ENCODE data around the gene RASL11A. TPM values are rescaled to one million over a fixed set of nuclear protein-coding genes. Genes with fewer than 3 reads are reported as not detected.

The RASL11A gene
- total RNA-seq, 6 donors from 2014 or later: 11.5 to 28.4 (median 17.0) TPM

DNA sequence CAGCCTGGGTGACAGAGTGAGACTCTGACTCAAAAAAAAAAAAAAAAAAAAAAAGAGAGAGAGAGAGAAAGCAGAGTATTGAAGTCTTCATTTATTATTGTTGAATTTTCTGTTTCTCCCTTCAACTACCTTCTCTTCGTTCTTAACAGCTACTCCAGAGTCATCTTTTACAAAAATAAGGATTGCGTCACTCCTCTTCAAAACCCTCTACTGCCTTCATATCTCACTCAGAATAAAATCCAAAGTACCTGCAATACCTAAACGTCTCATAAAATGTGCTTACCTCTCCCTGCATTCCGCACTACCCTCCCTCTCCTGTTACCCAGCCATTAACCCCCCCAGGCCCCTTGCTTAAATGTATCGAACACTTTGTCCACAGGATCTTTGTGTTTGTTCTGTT, 36.7 kb upstream of the RASL11A start:
- Histone ChIP-seq H3K27ac (no peak overlapping the region), H3K9me3 (no peaks in the 10 kb centered on the region), H3K27me3 (no peaks in the 10 kb centered on the region), H3K4me3 (no peak overlapping the region), H3K36me3 (no peaks in the 10 kb centered on the region), H3K4me1 (no peaks in the 10 kb centered on the region)
- no peak for TF ChIP-seq EP300 (IDR thresholded peaks at IDR 0.05)
- no peak for TF ChIP-seq POLR2AphosphoS5 (IDR thresholded peaks at IDR 0.05)
- ATAC-seq (ENCODE audit: low FRiP score in 2 of 2) (no peak), DNase-seq (no peak)
- WGBS, 2 donors: 69 to 77% methylated on average over 5 of the region's 5 CpGs

DNA sequence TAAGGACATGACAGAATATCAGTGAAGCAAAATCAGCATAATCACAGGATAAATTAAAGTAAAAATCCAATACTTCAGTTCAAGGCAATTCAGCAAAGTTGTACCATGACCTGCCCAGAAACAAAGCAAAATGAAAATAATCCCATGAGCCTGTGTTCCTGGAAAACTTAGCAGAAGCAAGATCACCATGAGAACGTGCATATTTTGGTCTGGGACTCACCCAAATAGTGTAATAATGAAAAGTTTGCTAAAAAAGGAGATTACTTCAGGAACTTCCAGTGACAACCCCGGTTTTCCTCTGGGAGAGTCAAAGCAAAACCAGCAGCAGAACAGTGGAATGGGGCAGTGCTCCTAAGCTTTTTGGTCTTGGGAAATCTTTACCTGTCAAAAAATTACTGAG, 34.2 kb upstream of the RASL11A start:
- no peak for DNase-seq
- 64 to 65% methylated on average over 2 of the region's 2 CpGs for WGBS, 2 donors

DNA sequence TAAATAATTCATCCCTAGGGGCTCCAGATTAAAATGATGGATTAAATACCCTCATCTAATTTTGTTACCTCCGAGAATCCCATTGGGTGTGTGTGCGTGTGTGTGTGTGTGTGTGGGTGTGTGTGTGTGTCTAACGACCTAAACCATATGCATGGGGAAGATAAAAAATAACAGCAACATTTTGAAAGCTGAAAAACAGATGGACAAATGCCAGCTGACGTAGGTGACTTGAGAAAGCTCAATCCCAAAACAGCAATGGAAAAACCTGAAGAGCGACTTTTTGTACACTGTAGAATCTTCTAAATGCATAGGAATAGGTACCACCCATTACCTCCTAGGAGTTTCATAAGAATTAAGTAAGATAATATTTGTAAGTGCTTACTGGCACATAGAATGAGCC, 27.9 kb upstream of the RASL11A start:
- Histone ChIP-seq H3K4me3 (no peak overlapping the region), H3K27me3 (no peaks in the 10 kb centered on the region), H3K9me3 (no peaks in the 10 kb centered on the region), H3K4me1 (no peaks in the 10 kb centered on the region), H3K36me3 (no peaks in the 10 kb centered on the region), H3K27ac (no peak overlapping the region)
- no peak for DNase-seq
- ATAC-seq (ENCODE audit: low FRiP score in 2 of 2): no peak
- TF ChIP-seq, protein P1, sequence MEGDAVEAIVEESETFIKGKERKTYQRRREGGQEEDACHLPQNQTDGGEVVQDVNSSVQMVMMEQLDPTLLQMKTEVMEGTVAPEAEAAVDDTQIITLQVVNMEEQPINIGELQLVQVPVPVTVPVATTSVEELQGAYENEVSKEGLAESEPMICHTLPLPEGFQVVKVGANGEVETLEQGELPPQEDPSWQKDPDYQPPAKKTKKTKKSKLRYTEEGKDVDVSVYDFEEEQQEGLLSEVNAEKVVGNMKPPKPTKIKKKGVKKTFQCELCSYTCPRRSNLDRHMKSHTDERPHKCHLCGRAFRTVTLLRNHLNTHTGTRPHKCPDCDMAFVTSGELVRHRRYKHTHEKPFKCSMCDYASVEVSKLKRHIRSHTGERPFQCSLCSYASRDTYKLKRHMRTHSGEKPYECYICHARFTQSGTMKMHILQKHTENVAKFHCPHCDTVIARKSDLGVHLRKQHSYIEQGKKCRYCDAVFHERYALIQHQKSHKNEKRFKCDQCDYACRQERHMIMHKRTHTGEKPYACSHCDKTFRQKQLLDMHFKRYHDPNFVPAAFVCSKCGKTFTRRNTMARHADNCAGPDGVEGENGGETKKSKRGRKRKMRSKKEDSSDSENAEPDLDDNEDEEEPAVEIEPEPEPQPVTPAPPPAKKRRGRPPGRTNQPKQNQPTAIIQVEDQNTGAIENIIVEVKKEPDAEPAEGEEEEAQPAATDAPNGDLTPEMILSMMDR (IDR thresholded peaks at IDR 0.05): no peak
- TF ChIP-seq POLR2A (IDR thresholded peaks at IDR 0.05) (no peak), POLR2AphosphoS5 (IDR thresholded peaks at IDR 0.05) (no peak), EP300 (IDR thresholded peaks at IDR 0.05) (no peak)
- 88 to 89% methylated on average over 5 of the region's 5 CpGs for WGBS, 2 donors

More for the DNA sequence above, 34.2 kb upstream of the RASL11A start:
- H3K4me3 ChIP-seq: no peak overlapping the region
- H3K4me1 ChIP-seq: no peaks in the 10 kb centered on the region
- no peak for TF ChIP-seq POLR2AphosphoS5 (IDR thresholded peaks at IDR 0.05)
- no peak for TF ChIP-seq POLR2A (IDR thresholded peaks at IDR 0.05)
- TF ChIP-seq, protein P1 (IDR thresholded peaks at IDR 0.05): no peak
- TF ChIP-seq EP300 (IDR thresholded peaks at IDR 0.05): no peak
- H3K36me3 ChIP-seq: no peaks in the 10 kb centered on the region
- no peaks in the 10 kb centered on the region for H3K27me3 ChIP-seq
- no peaks in the 10 kb centered on the region for H3K9me3 ChIP-seq
- ATAC-seq (ENCODE audit: low FRiP score in 2 of 2): no peak
- H3K27ac ChIP-seq: no peak overlapping the region

DNA sequence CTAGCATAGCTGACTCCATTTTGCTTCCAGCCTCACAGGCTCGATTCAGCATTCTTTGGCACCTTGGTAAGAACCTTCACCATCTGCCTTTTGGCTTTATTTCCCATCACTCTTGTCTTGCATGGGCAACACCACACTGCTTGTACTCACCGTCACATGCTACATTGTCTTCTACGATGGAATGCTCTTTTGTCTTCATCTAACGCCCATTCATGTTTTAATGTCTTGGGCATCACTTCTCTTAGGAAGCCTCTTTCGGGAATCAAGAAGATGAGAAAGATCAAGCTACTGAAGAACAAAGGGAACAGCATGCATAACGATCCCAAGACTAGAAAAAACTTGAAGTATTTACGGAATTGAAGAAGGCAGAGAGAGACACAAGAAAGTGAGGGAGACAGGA, 25.0 kb upstream of the RASL11A start:
- ATAC-seq (ENCODE audit: low FRiP score in 2 of 2) (no peak), DNase-seq (no peak)
- Histone ChIP-seq H3K36me3 (no peaks in the 10 kb centered on the region), H3K27ac (no peak overlapping the region), H3K4me3 (no peak overlapping the region), H3K27me3 (no peaks in the 10 kb centered on the region), H3K4me1 (peaks cover 5 to 11% (median 7%) of the 10 kb centered on the region in 4 donors), H3K9me3 (no peaks in the 10 kb centered on the region)
- no peak for TF ChIP-seq POLR2A (IDR thresholded peaks at IDR 0.05)
- no peak for TF ChIP-seq EP300 (IDR thresholded peaks at IDR 0.05)
- no peak for TF ChIP-seq POLR2AphosphoS5 (IDR thresholded peaks at IDR 0.05)
- TF ChIP-seq, protein P1 (IDR thresholded peaks at IDR 0.05): no peak
- 88 to 90% methylated on average over 7 of the region's 7 CpGs for WGBS, 2 donors

DNA sequence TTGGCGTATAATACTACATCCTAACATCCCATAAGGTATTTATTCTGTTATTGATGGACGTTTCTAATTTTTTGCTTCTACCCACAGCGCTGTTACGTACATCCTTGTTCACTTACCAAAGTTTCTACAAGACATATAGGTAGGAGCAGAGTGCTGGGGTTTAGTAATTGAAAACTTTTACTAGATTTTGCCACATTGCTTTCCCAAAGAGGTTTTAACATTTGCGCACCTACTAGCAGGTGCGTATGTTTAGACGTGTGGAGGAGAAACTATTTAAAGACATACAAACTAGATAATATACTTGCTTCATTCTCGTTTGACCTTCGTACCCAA, 19.8 kb upstream of the RASL11A start:
- H3K9me3 ChIP-seq: no peaks in the 10 kb centered on the region
- peaks cover 23 to 50% (median 32%) of the 10 kb centered on the region in 4 donors for H3K4me1 ChIP-seq
- WGBS, 2 donors: 1% methylated on average over 9 of the region's 9 CpGs
- no peaks in the 10 kb centered on the region for H3K27me3 ChIP-seq
- peaks cover 0 to 20% (median 10%) of the 10 kb centered on the region in 4 donors for H3K36me3 ChIP-seq
- H3K4me3 ChIP-seq: peak overlapping the region; percentile 27 to 88 (median 76)
- peak overlapping the region; percentile 93 to 97 (median 96) for H3K27ac ChIP-seq
- TF ChIP-seq EP300 (IDR thresholded peaks at IDR 0.05): no peak
- no peak for TF ChIP-seq POLR2AphosphoS5 (IDR thresholded peaks at IDR 0.05)
- TF ChIP-seq POLR2A (IDR thresholded peaks at IDR 0.05): no peak
- TF ChIP-seq, protein P1 (IDR thresholded peaks at IDR 0.05): no peak
- no peak for ATAC-seq (ENCODE audit: low FRiP score in 2 of 2)
- DNase-seq: no peak
